NCI-H1436 treated with DMSO at 0.1 percent for 48 hours (cell line): ENCODE measurements around the gene MAN1A1.
"Not testable (repeated sequence)": the region's sequence is repeated elsewhere in the genome, so short reads cannot be mapped to it uniquely, and the experiment has no call there.

ENCODE experiments used
- DNase-seq: peaks from one replicate; lab custom pipeline; 2025; lab: John Stamatoyannopoulos, UW

MAN1A1 gene

GRCh38 chr6:119349361-119350201, at the start of gene MAN1A1:
MAN1A1 (minus strand) TSS chr6:119349761; CDS start chr6:119349065, 696 bp downstream.
- no peak for DNase-seq

GRCh38 chr6:119395192-119395591, 45.6 kb upstream of the MAN1A1 start:
- no peak for DNase-seq

- no peak for DNase-seq
Measured at GRCh38 chr6:119390247-119390793, 40.8 kb upstream of the MAN1A1 start.

GRCh38 chr6:119385994-119386393, 36.4 kb upstream of the MAN1A1 start:
- DNase-seq: no peak

GRCh38 chr6:119384444-119384843, 34.9 kb upstream of the MAN1A1 start:
- DNase-seq: no peak

GRCh38 chr6:119379809-119380208, 30.2 kb upstream of the MAN1A1 start:
- DNase-seq: no peak

GRCh38 chr6:119377043-119377442, 27.5 kb upstream of the MAN1A1 start:
- DNase-seq: not testable (repeated sequence)

GRCh38 chr6:119370080-119370479, 20.5 kb upstream of the MAN1A1 start:
- DNase-seq: no peak

- DNase-seq: no peak
Measured at GRCh38 chr6:119368921-119369320, 19.4 kb upstream of the MAN1A1 start.

- no peak for DNase-seq
Measured at GRCh38 chr6:119361209-119361608, 11.6 kb upstream of the MAN1A1 start.

GRCh38 chr6:119360262-119360915, 10.8 kb upstream of the MAN1A1 start:
- DNase-seq: no peak

GRCh38 chr6:119355890-119356289, 6.3 kb upstream of the MAN1A1 start:
- no peak for DNase-seq

GRCh38 chr6:119355157-119355556, 5.6 kb upstream of the MAN1A1 start:
- DNase-seq: no peak

GRCh38 chr6:119353696-119354095, 4.1 kb upstream of the MAN1A1 start:
- DNase-seq: no peak

- no peak for DNase-seq
Measured at GRCh38 chr6:119352001-119352400, 2.4 kb upstream of the MAN1A1 start.

- DNase-seq: no peak
Measured at GRCh38 chr6:119350952-119351372, 1.4 kb upstream of the MAN1A1 start.

- DNase-seq: no peak
Measured at GRCh38 chr6:119350202-119350951, 816 bp upstream of the MAN1A1 start.

GRCh38 chr6:119348748-119349360, 707 bp downstream of the MAN1A1 start:
- DNase-seq: no peak

- DNase-seq: no peak
Measured at GRCh38 chr6:119348096-119348747, 1.3 kb downstream of the MAN1A1 start.

GRCh38 chr6:119347466-119348095, 2.0 kb downstream of the MAN1A1 start:
- DNase-seq: no peak

GRCh38 chr6:119346936-119347335, 2.6 kb downstream of the MAN1A1 start:
- no peak for DNase-seq
